GM21423 (cell line): ENCODE data around the gene VIPR2.

Experiments
- ATAC-seq: cut with Tn5 transposase; IDR thresholded peaks from one replicate; pipeline ENCODE4 v1.9.1; 2021; ENCODE audit warnings: mild to moderate bottlenecking, moderate library complexity; ENCODE audit not compliant: unreplicated experiment

The VIPR2 gene

DNA sequence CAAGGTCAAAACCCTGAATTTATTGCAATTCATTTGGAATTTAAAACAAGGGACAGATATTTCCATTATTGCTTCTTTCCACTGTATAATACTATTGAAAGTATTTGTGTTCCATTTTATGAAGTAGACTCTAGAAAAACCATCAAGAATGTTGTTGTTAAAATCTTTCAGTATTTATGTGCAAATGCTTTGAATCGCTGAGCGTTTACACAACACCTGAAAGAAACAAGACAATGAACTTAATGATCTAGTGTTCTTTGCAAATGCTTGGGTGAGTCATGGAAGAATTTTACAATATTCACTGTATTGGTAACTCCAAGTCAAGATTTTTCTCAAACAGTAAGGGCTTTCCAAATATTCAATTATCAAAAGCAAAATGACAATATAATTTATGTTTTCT, 97.1 kb downstream of the VIPR2 start:
- ATAC-seq: no peak

DNA sequence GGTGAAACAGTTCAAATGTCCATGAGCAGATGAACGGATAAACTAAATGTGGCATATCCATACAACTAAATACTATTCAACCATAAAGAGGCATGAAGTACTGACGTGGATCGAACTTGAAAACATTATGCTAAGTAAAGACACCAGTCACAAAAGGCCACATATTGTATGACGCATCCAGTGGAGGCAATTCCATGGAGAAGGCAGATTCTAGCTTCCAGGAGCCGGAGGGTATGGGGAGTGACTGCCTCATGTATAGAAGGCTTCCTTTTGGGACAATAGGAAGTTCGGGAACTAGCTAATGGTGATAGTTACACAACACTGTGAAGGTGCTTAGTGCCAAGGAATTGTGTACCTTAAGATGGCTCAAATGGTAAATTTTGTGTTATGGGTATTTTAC, 98.4 kb downstream of the VIPR2 start:
- ATAC-seq: no peak

DNA sequence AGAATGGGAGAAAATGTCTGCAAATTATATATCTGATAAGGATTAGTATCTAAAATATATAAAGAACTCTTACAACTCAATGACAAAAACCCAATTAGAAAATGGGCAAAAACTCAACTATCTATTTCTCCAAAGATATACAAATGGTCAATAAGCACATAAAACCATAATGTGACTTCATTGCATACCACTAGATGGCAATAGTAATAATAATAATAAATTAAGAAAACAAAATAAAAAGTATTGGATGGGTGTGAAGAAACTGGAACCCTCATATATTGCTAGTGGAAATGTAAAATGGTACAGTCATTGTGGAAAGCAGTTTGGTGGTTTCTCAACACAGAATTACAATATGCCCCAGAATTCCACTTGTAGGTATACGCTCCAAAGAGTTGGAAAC, 98.8 kb downstream of the VIPR2 start:
- ATAC-seq: no peak

DNA sequence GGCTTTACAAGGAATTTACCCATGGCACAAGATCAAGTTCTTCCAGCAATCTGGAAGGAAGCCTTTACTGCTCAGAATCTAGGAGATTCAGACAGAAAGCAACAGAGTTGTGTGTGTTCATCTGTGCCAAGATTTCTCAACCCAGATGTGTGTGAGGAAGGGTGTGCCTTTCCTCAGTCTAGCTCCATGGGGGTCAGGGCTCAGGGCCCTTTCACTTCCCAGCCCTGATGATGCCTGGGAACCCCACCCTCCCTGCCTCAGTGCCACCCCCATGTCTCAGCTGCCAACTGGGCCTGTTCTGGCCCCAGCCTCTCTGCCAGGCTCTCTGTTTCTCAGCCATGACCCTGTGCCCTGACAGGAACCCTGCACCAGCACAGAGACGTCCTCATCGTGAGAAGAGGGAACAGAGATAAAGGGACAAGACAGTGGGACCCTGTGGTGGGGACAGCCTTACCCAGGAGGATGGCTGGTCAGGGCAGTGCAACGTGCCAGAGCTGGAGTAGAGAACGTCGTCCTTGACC, 102.0 kb downstream of the VIPR2 start:
- ATAC-seq: no peak

DNA sequence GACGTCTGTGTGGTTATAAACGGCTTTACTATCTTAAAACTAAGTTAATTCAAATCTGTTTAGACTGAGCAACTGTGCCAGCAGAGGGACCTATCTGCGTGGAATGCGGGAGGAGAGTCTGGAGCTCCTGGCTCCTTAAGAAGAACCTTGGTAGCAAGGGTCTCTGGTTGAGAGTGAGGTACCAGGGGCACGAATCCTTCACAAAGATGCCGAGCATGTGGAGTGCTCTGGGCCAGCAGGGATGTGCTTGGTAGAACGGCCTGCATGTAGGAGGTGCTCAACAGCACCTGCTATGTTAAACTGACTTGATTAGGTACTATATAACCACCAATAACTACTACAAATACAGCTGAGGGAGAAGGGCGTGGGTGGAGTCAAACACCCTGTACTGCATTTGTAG, 102.6 kb downstream of the VIPR2 start:
- ATAC-seq: no peak

DNA sequence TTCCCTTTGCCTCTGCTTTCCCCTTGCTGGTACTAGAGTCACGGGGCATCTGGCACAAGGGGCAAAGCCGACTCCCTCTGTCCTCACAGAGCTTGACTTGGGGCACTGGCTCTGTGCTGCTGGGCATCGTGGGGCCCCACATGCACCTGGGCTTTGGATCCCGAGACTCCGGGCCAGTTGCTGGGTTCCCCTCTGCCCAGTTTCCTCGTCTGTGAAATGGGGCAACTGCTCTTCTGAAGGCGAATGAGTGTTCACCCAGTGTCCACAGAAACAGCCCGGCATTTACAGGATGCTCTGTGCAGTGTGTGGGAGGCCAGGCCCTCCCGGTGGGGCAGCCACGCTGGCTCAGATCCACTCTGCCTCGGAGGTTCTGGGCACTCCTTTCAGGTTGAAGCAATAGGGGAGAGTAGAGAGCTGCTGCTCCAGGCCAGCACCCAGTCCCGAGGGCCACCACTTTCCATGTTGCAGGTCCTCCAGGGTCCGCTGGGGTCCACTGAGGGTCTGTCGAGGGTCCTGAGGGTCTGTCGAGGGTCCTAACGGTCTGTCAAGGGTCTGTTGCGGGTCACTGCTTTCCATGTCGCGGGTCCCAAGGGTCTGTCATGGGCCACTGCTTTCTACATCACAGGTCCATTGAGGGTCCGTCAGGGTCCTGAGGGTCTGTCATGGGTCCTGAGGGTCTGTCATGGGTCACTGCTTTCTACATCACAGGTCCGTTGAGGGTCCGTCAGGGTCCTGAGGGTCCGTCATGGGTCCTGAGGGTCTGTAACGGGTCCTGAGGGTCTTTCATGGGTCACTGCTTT, 103.6 kb downstream of the VIPR2 start:
- ATAC-seq: no peak

DNA sequence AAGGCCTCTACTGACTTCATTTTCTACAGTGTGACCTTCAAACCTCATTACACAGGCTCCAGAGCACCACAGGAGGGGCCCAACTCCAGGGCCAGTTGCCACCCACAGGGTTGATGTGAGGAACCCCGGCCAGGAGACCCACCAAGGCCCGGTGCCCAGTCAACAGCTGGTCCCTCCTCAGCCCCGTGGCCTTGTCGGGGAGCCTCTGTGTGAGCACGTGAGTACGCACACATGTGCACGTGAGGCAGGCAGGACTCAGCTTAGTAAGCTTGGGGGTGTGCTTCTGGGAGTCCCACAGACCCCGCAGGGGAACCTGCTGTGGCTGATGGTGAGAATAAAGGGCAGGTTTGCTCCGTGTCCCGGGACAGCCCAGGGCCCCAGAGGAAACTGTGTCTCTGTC, 104.5 kb downstream of the VIPR2 start:
- no peak for ATAC-seq

DNA sequence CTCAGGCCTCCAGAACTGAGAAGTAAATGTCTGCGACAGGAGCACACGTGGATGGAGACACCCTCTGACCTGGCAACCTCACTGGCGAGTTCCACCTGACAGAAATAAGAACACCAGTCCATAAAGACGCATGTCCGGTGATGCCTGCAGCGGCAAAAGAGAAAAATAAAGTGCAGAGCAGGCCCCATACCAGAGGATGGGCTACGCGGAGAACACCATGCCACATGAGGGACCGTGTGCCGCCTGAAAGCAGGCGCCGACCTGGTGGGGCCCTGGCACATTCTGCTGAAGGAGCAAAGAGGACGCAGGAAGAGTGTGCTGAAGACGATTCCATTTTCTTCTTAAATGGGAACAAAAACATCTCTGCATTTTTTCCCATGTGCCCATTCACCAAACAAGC, 105.0 kb downstream of the VIPR2 start:
- ATAC-seq: no peak

DNA sequence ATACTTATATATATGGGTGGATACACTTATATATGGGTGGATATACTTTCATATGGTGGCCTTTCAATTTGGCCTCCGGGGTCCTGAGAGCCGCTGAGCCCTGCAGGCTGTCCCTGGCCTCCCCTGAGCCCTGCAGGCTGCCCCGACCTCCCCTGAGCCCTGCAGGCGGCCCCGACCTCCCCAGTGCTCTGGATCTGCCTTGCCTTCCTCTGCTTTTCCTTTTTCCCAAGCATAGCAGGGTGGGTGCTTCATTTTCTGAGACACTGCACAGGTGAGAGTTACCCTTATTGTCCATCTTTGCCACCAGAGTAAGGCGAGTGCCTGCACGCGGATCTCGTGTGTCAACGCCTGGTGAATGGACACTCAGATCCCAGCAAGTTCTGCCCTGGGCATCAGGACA, 106.6 kb downstream of the VIPR2 start:
- no peak for ATAC-seq

DNA sequence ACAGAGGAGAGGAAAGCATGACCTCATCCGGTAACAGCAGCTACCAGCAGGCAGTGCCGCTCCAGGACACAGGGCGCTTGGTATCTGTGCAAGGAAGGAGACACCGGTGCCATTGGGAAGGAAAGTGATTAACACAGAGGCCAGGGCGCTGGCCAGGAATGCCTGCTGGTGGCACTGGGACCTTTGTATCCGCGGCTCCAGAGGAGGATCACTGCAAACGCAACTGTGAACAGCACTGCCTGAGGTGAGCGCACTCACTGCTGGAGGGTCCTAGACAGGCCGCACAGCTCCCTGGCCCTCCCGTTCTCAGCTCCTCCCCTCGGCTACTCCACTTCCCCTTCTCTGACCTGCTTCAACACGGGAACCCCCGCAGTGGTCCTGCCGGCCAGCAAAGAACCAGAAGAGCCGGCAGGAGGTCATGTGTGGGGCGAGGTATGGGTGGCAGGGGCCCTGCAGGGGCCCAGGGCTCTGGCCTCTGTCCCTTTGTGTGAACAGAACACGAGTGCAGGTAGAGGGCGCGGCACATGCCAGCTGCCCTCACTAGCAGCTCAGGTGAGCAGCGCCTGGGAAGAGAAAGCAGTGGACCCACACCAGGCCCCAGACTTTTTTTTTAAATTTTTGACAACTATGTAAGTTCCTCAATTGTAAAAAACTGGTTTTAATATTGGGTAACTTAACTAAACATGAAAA, 107.6 kb downstream of the VIPR2 start:
- ATAC-seq: no peak

DNA sequence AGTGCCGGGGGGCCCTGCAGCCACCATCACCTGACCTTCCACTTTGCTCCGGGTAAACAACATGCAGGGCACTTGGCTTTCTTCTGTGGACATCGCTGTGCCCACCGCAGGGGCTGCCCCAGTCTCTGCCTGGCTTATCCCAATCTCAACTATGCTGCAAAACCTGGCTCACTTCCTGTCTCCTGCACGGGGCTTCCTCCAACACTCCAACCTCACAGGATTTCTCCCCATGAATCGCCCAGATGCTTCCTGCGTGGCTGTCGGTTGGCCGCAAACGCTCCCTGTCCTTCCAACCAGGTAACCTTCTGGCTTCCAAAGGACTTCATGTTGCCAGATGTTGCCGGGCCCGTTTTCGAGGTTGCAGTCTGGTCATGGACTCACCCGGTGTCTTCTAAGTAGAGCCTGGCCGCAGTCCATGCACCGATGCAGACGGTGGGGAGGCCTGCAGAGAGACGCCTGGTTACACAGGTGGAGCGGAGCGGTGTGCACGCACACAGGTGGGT, 109.0 kb downstream of the VIPR2 start:
- no peak for ATAC-seq

DNA sequence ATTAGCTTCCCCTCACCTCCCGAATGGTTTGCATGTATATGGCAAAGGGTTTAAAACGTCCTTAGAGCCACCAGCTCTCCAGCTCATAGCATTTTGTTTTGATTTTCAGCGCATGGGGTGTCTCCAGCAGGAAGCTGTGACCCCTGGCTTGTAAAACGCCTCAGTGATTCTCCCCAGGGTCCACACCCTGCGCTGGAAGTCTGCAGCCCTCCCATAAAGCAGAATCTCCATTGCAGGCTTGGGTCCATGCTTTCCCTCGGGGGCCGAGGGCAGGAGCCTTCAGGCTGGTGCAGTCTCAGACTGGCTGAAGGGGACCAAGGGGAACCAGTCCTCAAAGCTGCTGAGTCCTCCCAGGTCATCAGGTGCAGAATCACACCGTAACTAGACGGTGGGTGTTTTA, 109.7 kb downstream of the VIPR2 start:
- no peak for ATAC-seq

DNA sequence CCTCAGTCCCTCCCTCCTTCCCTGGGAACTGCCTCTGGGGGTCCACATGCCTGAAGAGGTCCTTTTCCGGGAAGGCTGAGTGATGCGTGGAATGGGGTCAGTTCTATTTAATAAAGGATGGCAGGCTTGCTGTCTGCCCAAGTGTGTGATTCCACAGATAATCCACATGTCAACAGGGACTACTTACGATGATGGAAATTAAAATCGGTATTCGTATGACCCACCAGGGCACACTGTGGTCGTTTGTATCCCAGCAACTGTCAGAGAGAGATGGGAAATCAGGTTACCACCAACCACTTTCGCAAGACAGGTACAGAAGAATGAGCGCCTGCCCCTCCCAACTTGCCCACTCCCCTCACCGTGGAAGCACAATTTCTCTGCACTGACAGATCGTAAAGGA, 110.3 kb downstream of the VIPR2 start:
- no peak for ATAC-seq

DNA sequence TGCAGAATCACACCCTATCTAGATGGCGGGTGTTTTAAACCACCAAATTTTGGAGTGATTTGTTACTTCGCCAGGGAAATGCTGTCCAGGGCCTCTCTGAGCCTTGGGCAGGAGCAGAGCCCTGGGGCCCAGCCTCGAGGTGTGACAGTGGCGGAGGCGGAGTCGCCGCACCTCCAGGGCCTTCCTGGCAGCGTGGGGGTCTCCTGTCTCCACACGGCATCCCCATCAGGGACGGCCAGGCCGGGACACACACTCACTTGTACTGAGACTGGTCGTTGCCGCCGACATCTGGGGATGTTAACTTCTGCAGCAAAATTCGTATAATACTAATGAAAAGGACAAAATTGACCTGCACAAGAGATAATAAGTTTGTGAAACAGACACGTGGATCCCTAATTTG, 110.7 kb downstream of the VIPR2 start:
- ATAC-seq: no peak

DNA sequence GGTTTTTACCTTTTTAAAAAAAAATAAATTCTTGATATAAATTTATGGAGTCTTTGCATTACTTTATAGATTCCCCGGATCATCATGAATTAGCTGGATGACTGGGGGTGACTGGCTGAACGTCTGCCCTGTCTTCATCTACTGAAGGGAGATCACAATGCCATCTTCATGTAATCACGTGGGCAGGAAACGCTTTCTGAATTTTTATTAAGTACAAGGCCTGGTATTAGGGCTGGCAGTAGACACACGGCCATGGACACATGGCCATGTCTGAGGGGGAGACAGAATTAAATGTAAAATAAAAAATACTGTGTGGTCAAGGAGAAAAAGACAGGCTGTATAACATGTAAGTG, 111.2 kb downstream of the VIPR2 start:
- no peak for ATAC-seq

DNA sequence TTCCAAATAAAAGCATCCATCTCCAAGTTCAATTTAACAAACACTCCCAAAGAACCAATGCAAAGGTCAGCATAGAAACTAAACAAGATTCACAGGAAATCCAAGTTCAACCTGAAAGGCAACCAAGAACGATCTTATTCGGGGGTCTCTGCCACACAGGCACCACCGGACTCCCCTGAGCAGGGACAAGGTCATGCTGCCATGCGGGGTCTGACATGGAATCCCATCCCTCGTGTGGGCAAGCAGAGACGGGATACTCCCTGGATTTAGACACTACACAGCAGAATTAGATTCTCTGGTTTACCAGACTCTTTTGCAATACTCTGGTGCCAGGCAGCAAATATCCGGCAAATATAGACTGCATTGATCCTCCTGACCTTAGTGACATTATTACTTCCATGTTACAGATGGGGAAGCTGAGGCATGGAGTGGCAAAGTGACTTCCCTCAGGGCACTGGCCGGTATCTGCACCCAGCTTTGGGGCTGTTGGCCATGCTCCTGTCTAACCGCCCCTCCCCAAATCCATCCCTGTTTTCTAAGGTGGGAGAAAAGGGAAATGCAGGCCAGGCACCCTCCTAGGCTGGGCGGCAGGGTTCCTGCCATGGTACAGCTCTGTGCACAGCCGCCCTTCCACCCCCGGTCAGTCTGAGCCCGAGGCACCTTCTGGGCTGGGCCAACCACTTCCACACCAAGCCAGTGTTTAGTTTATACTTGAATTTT, 111.8 kb downstream of the VIPR2 start:
- no peak for ATAC-seq

DNA sequence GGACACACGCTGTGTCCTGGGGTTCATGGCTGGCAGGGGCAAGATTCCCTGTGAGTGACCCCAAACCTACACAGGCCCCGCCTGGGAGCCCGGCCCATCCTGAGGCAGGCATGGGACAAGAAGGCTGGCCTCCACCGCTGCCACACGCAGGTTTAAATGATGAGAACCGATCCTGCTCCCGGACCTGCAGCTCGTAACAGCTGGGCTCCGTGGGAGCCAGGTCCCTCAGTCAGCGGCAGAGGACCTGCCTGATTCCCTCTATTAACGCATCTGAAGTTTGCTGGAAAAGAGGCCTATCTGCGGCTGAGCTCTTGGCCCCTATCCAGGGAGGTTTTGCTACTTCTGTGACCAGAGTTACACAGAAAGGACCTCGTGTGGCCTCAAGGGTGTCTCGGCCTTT, 112.3 kb downstream of the VIPR2 start:
- ATAC-seq: no peak

DNA sequence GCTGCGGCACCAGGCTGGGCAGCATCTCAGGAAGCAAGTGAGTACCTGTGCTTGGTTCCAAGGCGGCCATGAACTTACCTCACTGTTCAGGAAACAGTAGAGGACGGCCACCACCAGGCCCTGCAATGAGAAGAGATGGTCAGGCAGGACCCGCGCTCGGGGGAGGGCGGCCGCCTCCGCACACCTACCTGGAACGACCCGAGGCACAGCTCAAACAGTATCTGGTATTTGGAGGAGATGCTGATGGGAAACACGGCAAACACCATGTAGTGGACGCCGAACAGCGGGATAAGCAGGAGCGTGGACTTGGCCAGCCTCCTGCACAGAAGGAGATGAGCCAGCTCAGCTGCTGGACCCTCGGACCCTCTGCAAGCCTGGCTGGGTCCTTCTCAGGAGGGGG, 112.9 kb downstream of the VIPR2 start:
- ATAC-seq: no peak

DNA sequence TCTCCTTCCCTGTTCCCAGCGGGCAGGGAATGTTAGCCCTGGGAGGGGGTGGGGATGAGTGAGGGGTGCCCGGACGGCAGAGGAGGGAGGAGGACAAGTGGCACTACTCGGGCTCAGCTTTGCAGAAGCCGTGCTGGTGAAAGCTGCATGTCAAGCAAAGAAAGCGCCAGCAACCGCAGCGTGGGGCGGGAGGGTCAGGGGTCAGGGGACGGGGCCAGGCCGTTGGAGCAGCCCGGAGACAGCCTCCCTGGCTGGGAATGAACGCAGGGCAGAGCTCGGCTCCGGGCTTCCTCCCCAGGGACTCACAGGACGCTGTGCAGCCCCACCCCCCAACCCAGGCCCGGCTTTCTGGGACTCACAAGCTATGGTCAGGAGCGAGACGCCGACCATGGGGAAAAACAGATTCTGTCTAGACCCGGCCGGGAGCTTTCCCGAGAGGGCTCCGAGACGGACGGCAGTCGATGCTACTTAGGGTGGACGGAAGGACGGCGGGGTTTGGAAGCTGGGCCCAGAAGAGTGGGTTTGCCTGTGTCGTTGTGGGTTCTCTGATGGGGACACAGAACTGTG, 113.4 kb downstream of the VIPR2 start:
- no peak for ATAC-seq

DNA sequence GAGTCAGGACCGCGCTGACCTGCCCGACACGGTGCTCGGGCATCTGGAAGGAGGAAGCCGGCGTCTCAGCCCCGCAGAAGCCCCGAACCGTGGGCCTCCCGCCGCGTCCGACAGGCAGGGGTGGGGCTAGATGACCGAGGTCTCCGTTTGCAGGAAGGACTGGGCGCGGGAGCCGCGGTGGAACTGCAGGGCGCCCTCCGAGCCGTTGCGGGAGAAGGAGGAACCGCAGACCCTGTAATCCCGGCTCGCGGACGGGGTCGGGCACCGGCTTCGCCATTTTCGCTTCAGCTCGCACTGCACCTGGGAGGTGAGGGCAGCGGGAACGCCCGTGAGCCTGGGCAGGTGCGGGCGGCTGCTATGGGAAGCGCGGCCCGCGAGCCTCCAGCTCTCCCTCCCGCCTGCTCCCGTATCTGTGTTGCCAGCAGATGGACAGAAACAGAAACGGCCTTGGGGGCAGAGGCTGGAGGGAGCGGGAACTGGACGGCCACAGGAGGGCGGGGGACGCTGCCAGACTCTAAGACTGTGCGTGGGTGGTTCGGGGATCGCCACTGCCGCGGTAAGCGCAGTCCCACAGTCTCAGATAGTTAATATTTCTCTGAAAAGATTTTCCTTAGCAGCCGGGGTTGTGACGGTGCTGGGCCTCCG, 114.1 kb downstream of the VIPR2 start:
- no peak for ATAC-seq
